Measurements from ENCODE around the gene KCNT1.

Gene KCNT1

DNA sequence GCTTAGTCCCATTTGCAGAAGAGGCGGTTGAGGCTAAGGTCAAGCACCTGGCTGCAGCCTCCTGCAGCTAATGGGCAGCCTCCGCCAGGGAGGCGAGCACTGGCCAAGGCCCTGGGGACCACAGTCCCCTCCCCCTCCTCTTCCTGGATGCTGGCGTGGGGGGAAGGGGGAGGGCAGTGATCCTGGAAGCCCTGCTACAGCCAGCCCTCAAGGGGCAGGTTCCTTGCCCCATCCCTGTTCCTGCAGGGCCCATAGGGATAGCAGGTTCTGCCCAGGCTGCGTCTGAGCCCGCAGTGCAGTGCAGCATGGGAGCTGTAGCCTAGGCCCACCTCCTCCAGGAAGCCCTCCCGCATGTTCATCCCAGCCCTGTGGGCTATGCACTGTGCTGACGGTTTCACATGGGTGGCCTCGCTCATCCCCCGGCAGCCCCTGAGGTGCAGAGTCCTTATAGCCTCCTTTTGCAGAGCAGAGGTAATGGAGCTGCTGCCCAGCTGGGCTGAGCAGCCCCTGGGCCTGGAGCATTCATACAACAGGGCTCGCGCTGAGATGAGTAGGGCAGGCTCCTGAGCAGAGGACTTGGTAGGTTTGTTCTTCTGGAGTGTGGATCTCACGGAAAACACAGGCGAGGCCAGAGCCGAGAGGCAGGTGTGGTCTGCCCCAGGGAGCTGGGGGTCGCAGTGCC is 36.0 kb downstream of the KCNT1 start:
- Histone ChIP-seq H3K4me1 (ENCODE audit: control insufficient read depth, insufficient read depth, low read length) (no peaks in the 10 kb centered on the region), H3K36me3 (ENCODE audit: control insufficient read depth in 2 of 2, insufficient read depth in 2 of 2, low read length in 2 of 2) (no peaks in the 10 kb centered on the region), H3K27me3 (ENCODE audit: control insufficient read depth in 1 of 2, insufficient read depth in 2 of 2, low read length in 2 of 2) (peaks cover 15 to 30% of the 10 kb centered on the region in 2 donors), H3K9me3 (ENCODE audit: control insufficient read depth in 2 of 2, low read length in 2 of 2) (no peaks in the 10 kb centered on the region), H3K27ac (ENCODE audit: low read length) (no peak overlapping the region), H3K4me3 (ENCODE audit: low read length in 2 of 2) (no peak overlapping the region), H3K9ac (ENCODE audit: low read length in 2 of 2) (no peak overlapping the region)

DNA sequence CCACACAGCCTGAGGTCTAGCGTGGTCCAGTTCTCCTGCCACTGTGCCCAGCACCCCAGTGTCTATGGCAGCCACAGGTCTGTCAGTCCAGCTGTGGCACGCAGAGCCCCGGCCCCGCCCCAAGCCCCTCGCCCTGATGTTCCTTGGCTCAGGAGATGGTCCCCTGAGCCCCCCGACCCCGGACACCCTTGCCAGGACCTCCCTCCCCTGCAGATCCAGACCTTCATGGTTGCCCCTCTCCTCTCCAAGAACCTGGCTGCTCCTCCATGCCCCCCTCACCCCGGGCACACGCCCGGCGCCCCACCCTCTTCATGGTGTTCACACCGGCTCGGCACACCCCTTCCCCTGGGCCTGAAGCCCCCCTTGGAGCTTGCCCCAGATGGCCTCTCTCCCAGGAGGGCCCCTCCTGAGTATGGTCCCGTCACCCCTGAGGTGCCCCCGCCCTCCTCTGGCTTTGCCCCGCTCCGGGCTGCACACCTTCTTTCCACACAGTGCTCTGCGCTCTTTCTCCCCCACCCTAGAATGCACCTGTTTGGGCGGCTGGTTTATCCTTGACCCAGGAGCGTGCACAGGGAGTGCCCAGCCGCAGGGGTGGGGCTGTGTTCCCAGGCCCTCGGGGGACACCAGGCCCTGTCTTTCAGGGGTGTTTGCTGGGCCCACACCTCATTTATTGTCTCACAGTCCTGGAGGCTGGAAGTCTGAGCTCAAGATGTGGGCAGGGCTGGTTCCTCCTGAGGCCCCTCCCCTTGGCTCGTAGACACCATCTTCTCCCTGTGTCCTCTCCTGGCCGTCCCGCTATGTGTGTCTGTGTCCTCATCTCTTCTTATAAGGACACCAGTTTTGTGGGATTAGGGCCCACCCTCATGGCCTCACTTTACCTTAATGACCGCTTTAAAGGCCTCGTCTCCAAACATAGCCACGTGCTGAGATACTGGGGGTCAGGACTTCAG is 37.6 kb downstream of the KCNT1 start:
- Histone ChIP-seq H3K4me3 (ENCODE audit: low read length in 2 of 2) (no peak overlapping the region), H3K4me1 (ENCODE audit: control insufficient read depth, insufficient read depth, low read length) (no peaks in the 10 kb centered on the region), H3K27me3 (ENCODE audit: control insufficient read depth in 1 of 2, insufficient read depth in 2 of 2, low read length in 2 of 2) (peaks cover 15 to 26% of the 10 kb centered on the region in 2 donors), H3K9me3 (ENCODE audit: control insufficient read depth in 2 of 2, low read length in 2 of 2) (no peaks in the 10 kb centered on the region), H3K9ac (ENCODE audit: low read length in 2 of 2) (no peak overlapping the region), H3K36me3 (ENCODE audit: control insufficient read depth in 2 of 2, insufficient read depth in 2 of 2, low read length in 2 of 2) (no peaks in the 10 kb centered on the region), H3K27ac (ENCODE audit: low read length) (no peak overlapping the region)

DNA sequence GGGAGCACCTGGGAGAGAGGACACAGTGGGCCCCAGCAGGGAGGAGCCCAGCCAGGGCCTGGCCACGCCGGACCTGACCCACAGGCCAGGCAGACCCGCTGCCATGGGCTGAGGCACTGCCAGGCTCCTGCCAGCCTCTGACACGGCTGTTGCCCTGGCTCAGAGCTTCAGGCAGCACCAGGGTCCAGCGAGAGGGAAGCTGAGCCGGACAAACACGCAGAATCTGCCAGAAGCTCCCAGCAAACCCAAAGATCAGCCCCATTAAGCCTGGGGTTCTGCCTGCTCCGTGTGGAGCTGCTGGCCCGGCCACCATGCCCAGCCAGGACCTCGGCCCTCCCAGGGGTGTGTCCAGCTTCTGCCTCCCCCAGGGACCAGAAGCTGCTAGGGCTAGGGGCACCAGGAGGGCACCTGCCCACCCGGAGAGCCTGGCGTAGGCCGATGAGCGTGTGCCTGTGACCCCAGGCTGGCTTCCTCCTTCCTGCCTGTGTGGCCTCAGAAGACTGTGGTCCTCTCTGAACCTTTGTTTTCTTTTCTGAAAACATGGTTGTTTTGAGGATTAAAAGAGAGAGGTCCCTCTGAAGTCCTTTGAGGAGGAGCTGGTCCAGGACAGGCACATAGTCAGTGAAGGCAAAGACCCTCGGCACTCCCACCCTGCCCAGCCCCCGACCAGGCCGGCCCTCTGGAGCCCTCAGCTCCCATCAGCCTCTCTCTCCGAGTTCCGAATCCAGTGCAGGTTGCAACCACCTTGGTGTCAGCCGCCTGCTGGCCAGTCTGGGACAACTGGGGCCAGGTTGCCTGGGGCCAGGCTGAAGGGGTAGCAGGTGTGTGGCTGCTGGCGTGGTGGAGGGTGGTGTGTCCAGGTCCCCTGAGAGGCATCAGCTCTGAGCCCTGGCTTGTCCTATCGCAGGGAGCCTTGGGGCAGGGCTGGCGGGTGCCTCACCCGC is 39.6 kb downstream of the KCNT1 start:
- Histone ChIP-seq H3K4me1 (ENCODE audit: control insufficient read depth, insufficient read depth, low read length) (no peaks in the 10 kb centered on the region), H3K27me3 (ENCODE audit: control insufficient read depth in 1 of 2, insufficient read depth in 2 of 2, low read length in 2 of 2) (peaks cover 12 to 22% of the 10 kb centered on the region in 2 donors), H3K27ac (ENCODE audit: low read length) (no peak overlapping the region), H3K4me3 (ENCODE audit: low read length in 2 of 2) (no peak overlapping the region), H3K36me3 (ENCODE audit: control insufficient read depth in 2 of 2, insufficient read depth in 2 of 2, low read length in 2 of 2) (no peaks in the 10 kb centered on the region), H3K9ac (ENCODE audit: low read length in 2 of 2) (no peak overlapping the region), H3K9me3 (ENCODE audit: control insufficient read depth in 2 of 2, low read length in 2 of 2) (no peaks in the 10 kb centered on the region)

DNA sequence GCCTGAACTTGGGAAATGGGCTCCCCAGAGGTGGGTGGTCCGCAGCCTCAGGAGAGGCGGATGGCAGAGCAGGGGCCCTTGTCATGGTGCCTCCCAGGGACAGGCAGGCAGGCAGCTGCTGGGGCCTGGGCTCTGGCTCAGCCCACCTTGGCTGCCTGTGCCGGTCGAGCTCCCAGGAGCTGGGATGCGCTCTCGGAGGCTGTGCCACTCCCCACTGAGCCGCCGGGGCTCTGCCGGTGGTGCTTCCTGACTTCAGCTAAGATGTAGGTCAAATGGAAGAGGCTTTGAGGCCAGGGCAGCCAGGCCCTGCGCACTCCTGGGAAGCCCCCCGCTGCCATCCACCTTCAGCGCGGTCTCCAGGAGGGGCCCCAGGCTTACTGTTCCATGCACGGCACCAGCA is 41.0 kb downstream of the KCNT1 start:
- H3K4me1 ChIP-seq (ENCODE audit: control insufficient read depth, insufficient read depth, low read length), result no peaks in the 10 kb centered on the region
- H3K27ac ChIP-seq (ENCODE audit: low read length), result no peak overlapping the region
- no peaks in the 10 kb centered on the region for H3K9me3 ChIP-seq (ENCODE audit: control insufficient read depth in 2 of 2, low read length in 2 of 2)
- H3K4me3 ChIP-seq (ENCODE audit: low read length in 2 of 2), result no peak overlapping the region
- no peak overlapping the region for H3K9ac ChIP-seq (ENCODE audit: low read length in 2 of 2)
- peaks cover 7 to 14% of the 10 kb centered on the region in 2 donors for H3K27me3 ChIP-seq (ENCODE audit: control insufficient read depth in 1 of 2, insufficient read depth in 2 of 2, low read length in 2 of 2)
- no peaks in the 10 kb centered on the region for H3K36me3 ChIP-seq (ENCODE audit: control insufficient read depth in 2 of 2, insufficient read depth in 2 of 2, low read length in 2 of 2)

DNA sequence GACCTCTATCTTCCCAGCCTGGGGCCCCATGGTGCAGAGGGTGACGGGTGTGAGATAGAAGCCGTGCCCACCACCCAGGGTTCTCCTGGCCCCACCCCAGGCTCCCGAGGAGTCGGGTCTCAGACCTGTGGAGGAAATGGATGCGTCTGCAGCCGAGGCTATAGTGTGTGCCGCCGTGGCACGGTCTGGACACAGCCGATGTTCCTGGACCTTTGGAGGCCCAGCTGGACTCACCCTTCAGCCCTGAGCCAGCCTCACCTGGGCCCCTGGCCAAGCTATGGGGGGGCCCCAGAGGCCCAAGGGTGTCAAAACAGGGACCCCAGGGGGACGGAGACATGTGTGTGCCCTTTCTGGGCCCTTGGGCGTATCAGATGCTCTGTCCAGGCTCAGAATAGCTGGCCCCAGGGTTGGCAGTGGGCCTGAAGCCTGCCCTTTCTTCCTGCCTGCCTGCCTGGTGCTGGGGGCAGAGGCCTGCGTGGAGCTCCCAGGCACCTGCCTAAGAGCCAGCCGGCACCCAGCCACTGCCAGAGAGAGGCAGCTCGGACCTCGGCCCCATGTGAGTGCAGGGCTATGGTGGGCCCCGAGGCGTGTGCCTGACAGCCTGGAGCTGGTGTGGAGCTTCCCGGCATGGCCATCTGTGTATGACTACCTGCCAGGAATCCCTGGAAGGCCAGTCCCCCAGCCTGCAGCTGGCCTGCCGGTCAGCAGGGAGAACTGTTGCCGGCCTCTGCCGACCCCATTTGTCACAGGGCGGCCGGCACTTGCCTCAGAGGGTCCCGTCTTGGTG is 41.8 kb downstream of the KCNT1 start:
- H3K36me3 ChIP-seq (ENCODE audit: control insufficient read depth in 2 of 2, insufficient read depth in 2 of 2, low read length in 2 of 2), result no peaks in the 10 kb centered on the region
- H3K4me1 ChIP-seq (ENCODE audit: control insufficient read depth, insufficient read depth, low read length), result no peaks in the 10 kb centered on the region
- no peak overlapping the region for H3K4me3 ChIP-seq (ENCODE audit: low read length in 2 of 2)
- H3K9ac ChIP-seq (ENCODE audit: low read length in 2 of 2), result no peak overlapping the region
- no peaks in the 10 kb centered on the region for H3K9me3 ChIP-seq (ENCODE audit: control insufficient read depth in 2 of 2, low read length in 2 of 2)
- H3K27me3 ChIP-seq (ENCODE audit: control insufficient read depth in 1 of 2, insufficient read depth in 2 of 2, low read length in 2 of 2), result peaks cover 6 to 12% of the 10 kb centered on the region in 2 donors
- no peak overlapping the region for H3K27ac ChIP-seq (ENCODE audit: low read length)

DNA sequence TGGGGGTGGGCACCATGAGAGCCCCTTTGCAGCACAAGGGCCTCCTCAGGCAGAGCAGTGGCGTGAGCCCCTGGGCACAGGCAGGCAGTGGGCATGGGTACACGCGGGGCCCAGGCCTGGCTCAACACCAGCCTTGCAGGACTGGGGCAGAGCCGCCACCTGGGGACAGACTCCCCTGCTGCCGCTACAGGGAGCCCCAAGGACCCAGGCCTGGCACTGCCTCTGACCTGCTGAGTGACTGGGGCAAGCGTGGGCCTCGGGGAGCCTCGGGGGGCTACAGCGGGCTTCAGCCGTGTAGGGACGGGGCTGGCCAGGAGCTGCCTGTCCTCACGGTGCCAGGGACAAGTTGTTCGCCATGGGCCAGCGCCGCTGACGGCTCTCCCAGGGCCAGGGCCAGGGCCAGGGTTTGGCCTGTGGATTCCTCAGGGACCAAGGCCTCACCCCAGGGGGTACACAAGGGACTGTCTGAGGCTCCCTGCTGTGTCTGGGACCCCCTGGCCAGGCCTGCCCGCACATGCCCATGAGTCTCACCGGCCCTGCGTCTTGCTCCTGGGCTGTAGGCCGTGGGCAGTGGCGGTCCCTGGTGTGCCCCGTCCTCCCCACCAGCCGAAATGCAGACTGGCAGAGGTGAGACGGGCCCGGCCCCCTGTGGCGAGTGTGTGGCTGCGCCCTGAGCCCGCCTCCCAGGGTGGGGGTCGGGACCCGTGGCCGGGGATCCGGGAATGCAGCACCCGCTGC is 42.5 kb downstream of the KCNT1 start:
- H3K4me3 ChIP-seq (ENCODE audit: low read length in 2 of 2), result no peak overlapping the region
- no peaks in the 10 kb centered on the region for H3K36me3 ChIP-seq (ENCODE audit: control insufficient read depth in 2 of 2, insufficient read depth in 2 of 2, low read length in 2 of 2)
- H3K9ac ChIP-seq (ENCODE audit: low read length in 2 of 2), result no peak overlapping the region
- no peaks in the 10 kb centered on the region for H3K9me3 ChIP-seq (ENCODE audit: control insufficient read depth in 2 of 2, low read length in 2 of 2)
- no peaks in the 10 kb centered on the region for H3K4me1 ChIP-seq (ENCODE audit: control insufficient read depth, insufficient read depth, low read length)
- H3K27ac ChIP-seq (ENCODE audit: low read length), result no peak overlapping the region
- peaks cover 5 to 9% of the 10 kb centered on the region in 2 donors for H3K27me3 ChIP-seq (ENCODE audit: control insufficient read depth in 1 of 2, insufficient read depth in 2 of 2, low read length in 2 of 2)

DNA sequence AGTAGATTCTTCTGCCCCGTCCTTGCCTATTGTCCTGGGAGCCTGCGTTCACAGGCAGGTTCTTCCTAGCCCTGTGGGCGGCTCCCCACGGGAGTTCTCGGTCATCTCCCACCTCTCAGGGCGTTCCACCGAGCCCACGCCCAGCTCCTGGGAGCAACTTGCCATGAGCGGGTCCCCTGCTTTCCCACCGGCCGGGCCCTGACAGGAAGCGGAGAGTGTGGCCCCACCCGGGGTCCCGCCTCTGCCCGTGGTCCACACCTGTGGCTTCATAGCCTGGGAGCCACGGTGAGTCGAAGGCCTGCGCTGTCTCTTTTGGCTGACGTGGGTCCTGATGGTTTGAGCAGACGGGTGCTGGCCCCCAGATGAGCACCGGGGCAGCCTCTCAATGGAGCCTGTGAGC is 43.2 kb downstream of the KCNT1 start:
- H3K27ac ChIP-seq (ENCODE audit: low read length), result no peak overlapping the region
- H3K4me1 ChIP-seq (ENCODE audit: control insufficient read depth, insufficient read depth, low read length), result no peaks in the 10 kb centered on the region
- H3K4me3 ChIP-seq (ENCODE audit: low read length in 2 of 2), result no peak overlapping the region
- no peaks in the 10 kb centered on the region for H3K36me3 ChIP-seq (ENCODE audit: control insufficient read depth in 2 of 2, insufficient read depth in 2 of 2, low read length in 2 of 2)
- peaks cover 4 to 5% of the 10 kb centered on the region in 2 donors for H3K27me3 ChIP-seq (ENCODE audit: control insufficient read depth in 1 of 2, insufficient read depth in 2 of 2, low read length in 2 of 2)
- H3K9me3 ChIP-seq (ENCODE audit: control insufficient read depth in 2 of 2, low read length in 2 of 2), result no peaks in the 10 kb centered on the region
- no peak overlapping the region for H3K9ac ChIP-seq (ENCODE audit: low read length in 2 of 2)

DNA sequence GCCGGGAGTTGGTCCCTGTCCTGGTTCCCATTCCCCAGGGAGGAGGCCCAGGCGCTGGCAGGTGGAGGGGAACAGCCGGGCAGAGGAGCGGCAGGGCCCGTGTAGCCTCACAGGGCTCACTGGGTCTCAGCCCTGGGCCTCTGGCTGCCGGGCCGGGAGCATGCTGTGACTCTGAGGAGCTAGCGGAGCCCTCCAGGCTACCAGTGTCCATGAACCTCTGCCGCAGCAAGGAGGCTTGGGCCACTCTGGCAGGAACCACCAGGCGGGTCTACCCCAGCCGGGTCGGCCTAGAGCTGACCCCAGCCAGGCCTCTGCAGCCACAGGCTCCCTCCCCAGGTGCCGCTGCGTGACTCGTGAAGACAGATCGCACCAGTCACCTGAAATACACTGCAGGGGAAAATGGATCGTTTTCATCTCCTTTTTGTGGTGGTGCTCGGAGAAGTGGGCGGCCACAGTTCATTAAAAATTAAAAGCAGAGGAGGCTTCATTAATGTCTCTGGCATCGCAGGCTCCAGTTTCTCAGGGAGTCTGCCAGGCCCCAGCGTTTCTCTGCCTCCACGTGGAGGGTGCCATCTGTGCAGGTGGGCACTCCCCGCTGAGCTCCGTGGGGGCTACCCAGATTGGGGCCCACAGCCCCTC is 43.8 kb downstream of the KCNT1 start:
- H3K36me3 ChIP-seq (ENCODE audit: control insufficient read depth in 2 of 2, insufficient read depth in 2 of 2, low read length in 2 of 2), result no peaks in the 10 kb centered on the region
- no peak overlapping the region for H3K27ac ChIP-seq (ENCODE audit: low read length)
- no peaks in the 10 kb centered on the region for H3K9me3 ChIP-seq (ENCODE audit: control insufficient read depth in 2 of 2, low read length in 2 of 2)
- no peaks in the 10 kb centered on the region for H3K4me1 ChIP-seq (ENCODE audit: control insufficient read depth, insufficient read depth, low read length)
- H3K27me3 ChIP-seq (ENCODE audit: control insufficient read depth in 1 of 2, insufficient read depth in 2 of 2, low read length in 2 of 2), result peaks cover 4 to 5% of the 10 kb centered on the region in 2 donors
- no peak overlapping the region for H3K9ac ChIP-seq (ENCODE audit: low read length in 2 of 2)
- H3K4me3 ChIP-seq (ENCODE audit: low read length in 2 of 2), result no peak overlapping the region

DNA sequence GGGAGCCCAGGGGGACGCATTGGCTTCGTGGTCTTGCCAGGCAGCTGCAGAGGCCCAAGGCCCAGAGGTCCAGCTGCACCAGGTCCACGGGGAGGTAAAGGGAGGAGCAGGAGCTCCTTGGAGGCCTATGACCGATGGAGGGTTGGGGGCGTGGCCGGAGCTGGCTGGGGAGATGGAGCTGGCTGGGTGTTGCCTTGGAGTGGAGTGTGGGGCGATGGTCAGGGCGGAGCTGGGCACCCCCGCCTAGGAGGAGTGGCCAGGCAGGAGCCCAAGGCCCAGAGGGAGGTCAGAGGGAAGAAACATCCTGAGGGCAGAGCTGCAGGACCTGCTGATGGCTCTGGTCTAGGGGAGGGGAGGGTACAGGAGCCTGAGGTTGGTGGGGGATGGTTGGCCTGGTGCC is 44.6 kb downstream of the KCNT1 start:
- Histone ChIP-seq H3K4me1 (ENCODE audit: control insufficient read depth, insufficient read depth, low read length) (no peaks in the 10 kb centered on the region), H3K36me3 (ENCODE audit: control insufficient read depth in 2 of 2, insufficient read depth in 2 of 2, low read length in 2 of 2) (no peaks in the 10 kb centered on the region), H3K9ac (ENCODE audit: low read length in 2 of 2) (no peak overlapping the region), H3K9me3 (ENCODE audit: control insufficient read depth in 2 of 2, low read length in 2 of 2) (no peaks in the 10 kb centered on the region), H3K4me3 (ENCODE audit: low read length in 2 of 2) (no peak overlapping the region), H3K27ac (ENCODE audit: low read length) (no peak overlapping the region), H3K27me3 (ENCODE audit: control insufficient read depth in 1 of 2, insufficient read depth in 2 of 2, low read length in 2 of 2) (peaks cover 2 to 6% of the 10 kb centered on the region in 2 donors)

Measured in stomach smooth muscle (tissue), 2 donors.